Activated CD8-positive, alpha-beta T cell treated with anti-CD3 and anti-CD28 coated beads, Interleukin-2, amount 10 ng/mL, durations not matched to agents 7 days and 5 days (primary cell): ENCODE measurements around the gene CMPK2. TPM values are rescaled to one million over a fixed set of nuclear protein-coding genes. Genes with fewer than 3 reads are reported as not detected.
A peak's percentile ranks its signal among the peaks of the same experiment; 100 is the strongest.

Experiments
- ATAC-seq: fragments of 150-1000 bp; cut with Tn5 transposase; one replicate; pipeline ENCODE4 v1.10.0; 2021; ENCODE audit warnings: moderate library complexity
- CTCF ChIA-PET: fragments of 350-600 bp; sonication (Branson Sonifier 250); formaldehyde crosslinking; loops from one replicate; lab custom pipeline; 2021; ENCODE audit warnings: antibody characterized with exemption; lab: Charles Lee
- POLR2A ChIA-PET: fragments of 350-600 bp; sonication (Branson Sonifier 250); formaldehyde crosslinking; loops from one replicate; lab custom pipeline; 2021; ENCODE audit warnings: antibody characterized with exemption; lab: Charles Lee
- DNase-seq: peaks from one replicate; pipeline ENCODE4 v3.0.0-alpha.2; 2020
- H3K27ac Mint-ChIP-seq: one replicate; pipeline ENCODE4 v1.8.0; 2021; ENCODE audit warnings: mild to moderate bottlenecking, mixed read lengths
- H3K27me3 Mint-ChIP-seq: one replicate; pipeline ENCODE4 v1.8.0; 2021; ENCODE audit warnings: low read depth, mixed read lengths
- H3K36me3 Mint-ChIP-seq: one replicate; pipeline ENCODE4 v1.8.0; 2021; ENCODE audit warnings: low read depth, mixed read lengths
- H3K4me1 Mint-ChIP-seq: one replicate; pipeline ENCODE4 v1.8.0; 2021; ENCODE audit warnings: low read depth, mixed read lengths
- H3K4me3 Mint-ChIP-seq: one replicate; pipeline ENCODE4 v1.8.0; 2021; ENCODE audit warnings: mild to moderate bottlenecking, mixed read lengths
- H3K9me3 Mint-ChIP-seq: one replicate; pipeline ENCODE4 v1.8.0; 2022; ENCODE audit warnings: mixed read lengths; ENCODE audit not compliant: insufficient read depth
- total RNA-seq, 2 experiments: library from RNA; stranded (reverse); gene quantifications; one replicate each; pipeline ENCODE4 v1.2.3, GENCODE V29; 2021

CMPK2 gene
- total RNA-seq, 2 experiments from 2014 or later: 84.0 to 90.8 TPM

DNA sequence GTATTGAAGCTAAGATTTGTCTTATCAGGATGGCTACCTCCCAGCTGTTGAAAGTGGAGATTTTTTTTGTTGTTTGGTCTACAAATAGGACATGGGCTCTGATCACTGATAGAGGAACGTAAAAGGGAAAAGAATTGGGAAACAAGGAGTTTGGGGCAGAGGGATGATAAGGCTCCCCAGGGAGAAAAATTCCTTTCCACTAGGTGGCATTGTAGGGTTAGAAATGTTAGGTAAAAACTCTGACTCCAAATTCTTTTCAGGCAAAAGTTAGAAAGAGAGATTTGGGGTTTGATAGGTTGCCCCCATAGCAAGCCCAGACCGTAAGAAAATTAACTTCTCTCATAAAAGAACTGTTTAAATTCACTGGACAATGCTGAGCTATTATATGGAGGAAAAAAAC, 19.8 kb downstream of the CMPK2 start:
- CTCF ChIA-PET: interaction anchor here (0.9 to 3.4 kb wide), 5 partner anchors 10 to 235 kb away, joined by 3 to 16 read pairs (median 10); no protein-coding TSS in a partner anchor
- H3K4me1 Mint-ChIP-seq: peaks cover 37% of the 10 kb centered on the region
- H3K36me3 Mint-ChIP-seq: peaks cover 89% of the 10 kb centered on the region

DNA sequence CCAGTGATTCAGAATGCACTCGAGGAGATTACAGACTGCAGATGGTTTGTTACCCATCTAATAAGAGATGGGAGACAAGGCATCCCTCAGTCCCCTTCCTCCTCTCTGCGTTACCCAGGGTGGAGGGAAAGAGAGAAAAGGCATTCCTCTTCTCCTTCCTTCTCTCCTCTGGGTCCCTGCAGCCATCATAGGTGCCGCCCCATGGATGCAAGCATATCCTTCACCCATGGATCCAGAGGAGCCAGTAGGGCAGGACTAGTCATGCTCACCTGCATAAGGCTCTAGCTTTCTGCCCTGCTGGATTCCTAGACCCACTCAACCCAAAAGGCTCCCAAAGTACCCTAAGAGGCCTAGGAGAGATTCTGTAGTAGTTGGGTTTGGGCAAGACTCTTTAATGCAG, 20.4 kb downstream of the CMPK2 start:
- no peak overlapping the region for H3K27ac Mint-ChIP-seq
- peaks cover 38% of the 10 kb centered on the region for H3K9me3 Mint-ChIP-seq
- peaks cover 88% of the 10 kb centered on the region for H3K36me3 Mint-ChIP-seq
- POLR2A ChIA-PET: no interaction called here
- H3K4me3 Mint-ChIP-seq: no peak overlapping the region
- ATAC-seq (peak; percentile 19), DNase-seq (no peak)
- CTCF ChIA-PET: interaction anchor here (0.9 to 2.7 kb wide), 3 partner anchors 10 to 235 kb away, joined by 3 to 10 read pairs (median 5); no protein-coding TSS in a partner anchor
- no peaks in the 10 kb centered on the region for H3K27me3 Mint-ChIP-seq
- peaks cover 34% of the 10 kb centered on the region for H3K4me1 Mint-ChIP-seq

More for the DNA sequence above, 19.8 kb downstream of the CMPK2 start:
- H3K9me3 Mint-ChIP-seq: peaks cover 38% of the 10 kb centered on the region
- H3K4me3 Mint-ChIP-seq: no peak overlapping the region
- POLR2A ChIA-PET: interaction anchor here (0.6 kb wide), 1 partner anchor 36 kb away, joined by 3 read pairs; no protein-coding TSS in a partner anchor
- DNase-seq (no peak), ATAC-seq (no peak)
- no peak overlapping the region for H3K27ac Mint-ChIP-seq
- H3K27me3 Mint-ChIP-seq: no peaks in the 10 kb centered on the region

DNA sequence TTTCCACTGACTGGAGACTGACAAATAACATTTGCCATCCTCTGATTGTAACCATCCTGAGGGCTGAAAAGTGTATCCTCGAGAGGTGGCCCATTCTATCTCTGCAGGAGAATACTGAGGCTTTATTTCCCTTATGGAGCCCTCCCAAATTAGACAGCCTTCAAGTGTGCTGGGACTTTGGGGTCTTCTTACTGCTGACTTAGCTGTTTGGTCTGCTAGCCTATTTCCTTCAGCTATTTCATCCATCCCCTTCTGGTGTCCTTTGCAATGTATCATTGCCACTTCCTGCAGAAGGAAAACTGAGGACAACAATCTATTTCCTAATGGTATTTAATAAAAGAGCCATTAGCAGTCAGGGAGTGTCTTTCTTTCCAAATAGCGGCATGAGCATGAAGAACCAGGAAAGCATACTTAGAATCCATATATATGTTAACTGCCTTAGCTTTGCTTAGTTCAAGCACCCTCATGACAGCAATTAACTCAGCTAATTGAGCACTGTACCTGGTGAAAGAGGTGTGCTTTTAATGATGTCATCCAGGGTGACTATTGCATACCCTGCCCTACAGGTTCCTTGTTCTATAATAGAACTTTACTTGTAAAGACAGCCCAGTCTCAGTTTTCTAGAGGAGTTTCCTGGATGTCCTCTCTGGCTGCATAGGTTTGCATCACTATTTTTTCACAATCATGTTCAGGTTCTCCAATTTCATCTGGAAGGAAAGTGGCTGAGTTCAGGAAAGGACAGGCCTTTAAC, 24.0 kb downstream of the CMPK2 start:
- H3K4me3 Mint-ChIP-seq: no peak overlapping the region
- CTCF ChIA-PET: no interaction called here

DNA sequence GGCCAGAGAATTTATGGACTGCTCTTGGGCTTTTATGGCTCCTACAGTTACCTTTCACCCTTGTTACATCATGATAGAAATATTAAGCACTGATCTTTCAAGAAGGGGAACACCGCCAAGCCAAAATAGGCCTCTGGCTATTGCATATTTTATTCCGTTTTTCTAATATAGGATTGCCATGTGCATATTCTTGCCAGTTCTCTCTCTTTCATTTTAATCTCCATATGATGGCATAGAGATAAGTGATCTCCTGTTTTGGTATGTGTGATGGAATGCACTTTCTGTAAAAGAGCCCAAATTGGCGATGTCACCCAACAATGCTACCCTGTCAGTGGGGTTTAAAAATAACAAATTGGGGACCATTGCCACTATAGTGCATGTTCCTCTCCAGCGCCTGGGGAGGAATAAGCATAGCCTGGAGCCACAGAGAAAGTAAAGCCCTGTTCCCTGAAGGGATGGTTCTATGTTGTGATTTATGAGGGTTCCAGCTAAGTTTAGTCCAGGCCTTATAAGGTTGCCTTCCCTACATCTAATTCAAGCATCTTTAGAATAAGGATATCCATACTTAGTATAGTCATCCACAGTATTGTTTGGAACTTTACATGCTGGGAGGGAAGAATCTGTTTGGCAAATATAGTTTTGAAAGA, 26.9 kb downstream of the CMPK2 start:
- H3K27ac Mint-ChIP-seq: no peak overlapping the region
- H3K4me3 Mint-ChIP-seq: no peak overlapping the region
- CTCF ChIA-PET: no interaction called here
- H3K4me1 Mint-ChIP-seq: peaks cover 18% of the 10 kb centered on the region
- no peak for ATAC-seq
- POLR2A ChIA-PET: no interaction called here
- DNase-seq: no peak
- H3K27me3 Mint-ChIP-seq: no peaks in the 10 kb centered on the region
- peaks cover 75% of the 10 kb centered on the region for H3K36me3 Mint-ChIP-seq
- peaks cover 5% of the 10 kb centered on the region for H3K9me3 Mint-ChIP-seq

More for the DNA sequence above, 24.0 kb downstream of the CMPK2 start:
- H3K4me1 Mint-ChIP-seq: peaks cover 10% of the 10 kb centered on the region
- H3K36me3 Mint-ChIP-seq: peaks cover 82% of the 10 kb centered on the region
- DNase-seq (no peak), ATAC-seq (no peak)
- peaks cover 27% of the 10 kb centered on the region for H3K9me3 Mint-ChIP-seq
- H3K27me3 Mint-ChIP-seq: no peaks in the 10 kb centered on the region
- POLR2A ChIA-PET: interaction anchor here (0.5 kb wide), 1 partner anchor 12 kb away, joined by 3 read pairs; no protein-coding TSS in a partner anchor
- H3K27ac Mint-ChIP-seq: no peak overlapping the region

DNA sequence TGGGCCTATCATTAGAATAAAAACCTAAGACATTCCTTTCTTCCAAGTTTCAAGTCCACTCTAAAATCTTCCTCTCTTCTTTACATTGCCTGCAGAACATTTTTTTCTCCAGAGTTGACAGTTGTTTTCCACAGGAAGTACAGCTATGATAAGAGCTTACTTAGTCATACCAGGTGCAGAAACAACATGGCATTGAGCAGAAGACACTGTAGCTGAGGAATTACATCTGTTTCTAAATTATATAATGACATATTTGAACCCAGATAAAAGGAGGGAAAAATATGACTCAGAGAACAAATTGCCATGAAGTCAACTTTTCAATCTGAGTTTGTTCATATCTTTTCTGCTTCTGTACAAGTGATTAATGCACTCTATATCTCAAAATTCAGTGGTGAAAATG, 30.2 kb downstream of the CMPK2 start:
- ChIA-PET POLR2A (interaction anchor here (1.5 to 2.2 kb wide), 2 partner anchors 29 to 42 kb away, joined by 5 to 9 read pairs; partner anchors contain the start of genes CMPK2 and RSAD2), CTCF (interaction anchor here (0.9 to 2.5 kb wide), 9 partner anchors 10 to 180 kb away, joined by 3 to 15 read pairs (median 5); partner anchors contain the start of gene CMPK2)
- Mint-ChIP-seq H3K27me3 (no peaks in the 10 kb centered on the region), H3K4me3 (no peak overlapping the region), H3K4me1 (peaks cover 21% of the 10 kb centered on the region), H3K27ac (no peak overlapping the region), H3K36me3 (peaks cover 72% of the 10 kb centered on the region), H3K9me3 (peaks cover 21% of the 10 kb centered on the region)
- peak; percentile 42 for ATAC-seq
- no peak for DNase-seq

DNA sequence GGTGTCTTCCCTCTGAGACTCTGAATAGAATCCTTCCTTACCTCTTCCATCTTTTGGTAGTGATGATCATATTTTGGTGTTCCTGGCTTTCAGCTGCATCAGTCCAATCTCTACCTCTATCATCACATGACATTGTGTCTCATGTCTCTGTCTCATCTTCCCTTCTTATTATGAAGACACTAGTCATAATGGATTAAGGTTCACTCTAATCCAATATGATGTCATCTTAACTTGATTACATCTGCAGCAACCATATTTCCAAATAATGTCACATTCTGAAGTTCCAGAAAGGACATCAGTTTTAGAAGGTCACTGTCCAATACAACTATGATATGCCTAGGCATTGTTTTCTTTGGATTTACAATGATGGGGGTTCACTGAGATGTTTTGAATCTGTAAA, 31.5 kb downstream of the CMPK2 start:
- Mint-ChIP-seq H3K27me3 (no peaks in the 10 kb centered on the region), H3K4me3 (no peak overlapping the region), H3K9me3 (peaks cover 26% of the 10 kb centered on the region), H3K27ac (peak overlapping the region; percentile 4), H3K4me1 (peaks cover 21% of the 10 kb centered on the region), H3K36me3 (peaks cover 70% of the 10 kb centered on the region)
- no peak for DNase-seq
- ATAC-seq: no peak
- POLR2A ChIA-PET: interaction anchor here (1.5 to 2.2 kb wide), 2 partner anchors 31 to 44 kb away, joined by 5 to 9 read pairs; partner anchors contain the start of genes CMPK2 and RSAD2
- CTCF ChIA-PET: interaction anchor here (1.4 to 2.5 kb wide), 2 partner anchors 9 to 32 kb away, joined by 8 to 15 read pairs; partner anchors contain the start of gene CMPK2

DNA sequence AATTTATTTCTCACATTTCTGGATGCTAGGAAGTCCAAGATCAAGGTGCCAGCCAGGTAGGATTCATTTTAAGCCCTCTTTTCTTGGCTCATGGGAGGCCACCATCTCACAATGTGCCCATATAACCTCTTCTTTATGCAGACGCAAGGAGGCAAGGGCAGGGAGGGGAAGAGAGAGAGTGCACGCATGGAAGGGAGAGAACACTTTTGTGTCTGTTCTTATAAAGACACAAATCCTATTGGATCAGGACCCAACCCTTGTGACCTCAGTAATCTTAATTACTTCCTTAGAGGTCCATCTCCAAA, 32.5 kb downstream of the CMPK2 start:
- POLR2A ChIA-PET: no interaction called here
- peak overlapping the region; percentile 65 for H3K4me3 Mint-ChIP-seq

DNA sequence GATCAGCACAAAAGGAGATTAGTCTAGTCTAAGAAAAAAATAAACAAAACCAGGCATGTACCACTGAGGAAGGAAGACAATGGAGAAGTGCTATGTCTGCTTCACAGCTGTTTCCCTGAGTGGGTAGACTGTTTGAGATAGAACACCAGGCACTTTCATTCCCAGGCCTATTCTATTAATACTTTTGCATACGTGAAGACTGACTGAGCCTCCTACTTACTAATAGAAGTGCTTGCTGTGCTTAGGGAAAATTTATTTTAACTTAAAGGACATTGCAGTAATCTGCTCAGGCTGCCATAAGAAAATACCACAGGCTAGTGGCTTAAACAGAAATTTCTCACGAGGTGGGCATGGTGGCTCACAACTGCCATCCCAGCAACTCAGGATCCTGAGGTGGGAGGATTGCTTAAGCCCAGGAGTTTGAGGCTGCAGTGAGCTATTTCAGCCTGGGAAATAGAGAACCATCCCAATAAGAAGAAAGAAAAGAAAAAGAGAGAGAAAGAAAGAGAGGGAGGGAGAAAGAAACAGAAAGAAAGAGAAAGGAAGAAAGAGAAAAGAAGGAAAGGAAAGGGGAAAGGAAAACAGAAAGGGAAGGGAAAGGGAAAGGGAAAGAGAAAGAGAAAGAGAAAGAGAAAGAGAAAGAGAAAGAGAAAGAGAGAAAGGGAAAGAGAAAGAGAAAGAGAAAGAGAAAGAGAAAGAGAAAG, 33.0 kb downstream of the CMPK2 start:
- ATAC-seq (peak; percentile 35), DNase-seq (no peak)
- H3K27me3 Mint-ChIP-seq: no peaks in the 10 kb centered on the region
- peaks cover 26% of the 10 kb centered on the region for H3K9me3 Mint-ChIP-seq
- H3K27ac Mint-ChIP-seq: peak overlapping the region; percentile 84
- peaks cover 26% of the 10 kb centered on the region for H3K4me1 Mint-ChIP-seq
- POLR2A ChIA-PET: interaction anchor here (0.6 kb wide), 1 partner anchor 281 kb away, joined by 3 read pairs; no protein-coding TSS in a partner anchor
- peaks cover 60% of the 10 kb centered on the region for H3K36me3 Mint-ChIP-seq
- peak overlapping the region; percentile 65 for H3K4me3 Mint-ChIP-seq
- CTCF ChIA-PET: interaction anchor here (1.1 kb wide), 1 partner anchor 33 kb away, joined by 3 read pairs; the partner anchor contains the start of gene CMPK2

More for the DNA sequence above, 32.5 kb downstream of the CMPK2 start:
- Mint-ChIP-seq H3K36me3 (peaks cover 65% of the 10 kb centered on the region), H3K4me1 (peaks cover 21% of the 10 kb centered on the region), H3K27ac (peak overlapping the region; percentile 84), H3K9me3 (peaks cover 26% of the 10 kb centered on the region), H3K27me3 (no peaks in the 10 kb centered on the region)
- DNase-seq (no peak), ATAC-seq (peak; percentile 37)
- CTCF ChIA-PET: no interaction called here

DNA sequence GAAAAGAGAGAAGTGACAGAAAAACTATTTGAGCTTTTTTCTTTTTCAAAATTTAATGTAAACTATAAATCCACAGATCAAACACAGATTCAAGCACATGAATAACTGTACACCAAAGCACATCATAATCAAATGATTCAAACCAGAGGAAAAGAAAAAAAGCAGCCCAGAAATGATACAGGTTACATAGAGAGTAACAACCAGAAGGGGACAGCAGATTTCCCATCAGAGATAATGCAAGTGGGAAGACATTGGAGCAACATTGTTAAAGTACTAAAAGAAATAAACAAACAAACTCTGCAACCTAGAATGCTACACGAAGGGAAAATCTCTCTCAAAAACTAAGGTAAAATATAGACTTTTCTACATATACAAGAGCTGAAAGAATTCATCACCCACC, 34.5 kb downstream of the CMPK2 start:
- POLR2A ChIA-PET: no interaction called here
- peaks cover 26% of the 10 kb centered on the region for H3K9me3 Mint-ChIP-seq
- peaks cover 36% of the 10 kb centered on the region for H3K4me1 Mint-ChIP-seq
- H3K27me3 Mint-ChIP-seq: no peaks in the 10 kb centered on the region
- H3K27ac Mint-ChIP-seq: no peak overlapping the region
- ATAC-seq (no peak), DNase-seq (no peak)
- peaks cover 53% of the 10 kb centered on the region for H3K36me3 Mint-ChIP-seq
- CTCF ChIA-PET: no interaction called here
- no peak overlapping the region for H3K4me3 Mint-ChIP-seq

DNA sequence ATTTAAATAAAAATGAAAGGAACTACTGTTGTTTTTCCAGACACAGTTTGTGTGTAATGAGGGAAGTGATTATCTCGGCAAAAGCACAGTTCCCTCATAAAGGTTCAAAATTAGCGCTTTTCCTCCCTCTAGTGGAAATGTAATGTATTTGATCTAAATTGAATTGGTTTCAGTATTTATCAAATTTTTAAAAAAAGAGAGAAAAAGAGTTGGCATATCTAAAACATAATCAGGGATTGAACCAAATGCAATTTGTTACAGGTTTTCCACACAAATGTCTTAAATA, 37.5 kb downstream of the CMPK2 start:
- H3K27ac Mint-ChIP-seq: no peak overlapping the region
- H3K27me3 Mint-ChIP-seq: peaks cover under 1% of the 10 kb centered on the region
- H3K9me3 Mint-ChIP-seq: peaks cover 19% of the 10 kb centered on the region
- POLR2A ChIA-PET: no interaction called here
- H3K4me3 Mint-ChIP-seq: no peak overlapping the region
- DNase-seq (no peak), ATAC-seq (no peak)
- H3K4me1 Mint-ChIP-seq: peaks cover 28% of the 10 kb centered on the region
- CTCF ChIA-PET: no interaction called here
- H3K36me3 Mint-ChIP-seq: peaks cover 35% of the 10 kb centered on the region

DNA sequence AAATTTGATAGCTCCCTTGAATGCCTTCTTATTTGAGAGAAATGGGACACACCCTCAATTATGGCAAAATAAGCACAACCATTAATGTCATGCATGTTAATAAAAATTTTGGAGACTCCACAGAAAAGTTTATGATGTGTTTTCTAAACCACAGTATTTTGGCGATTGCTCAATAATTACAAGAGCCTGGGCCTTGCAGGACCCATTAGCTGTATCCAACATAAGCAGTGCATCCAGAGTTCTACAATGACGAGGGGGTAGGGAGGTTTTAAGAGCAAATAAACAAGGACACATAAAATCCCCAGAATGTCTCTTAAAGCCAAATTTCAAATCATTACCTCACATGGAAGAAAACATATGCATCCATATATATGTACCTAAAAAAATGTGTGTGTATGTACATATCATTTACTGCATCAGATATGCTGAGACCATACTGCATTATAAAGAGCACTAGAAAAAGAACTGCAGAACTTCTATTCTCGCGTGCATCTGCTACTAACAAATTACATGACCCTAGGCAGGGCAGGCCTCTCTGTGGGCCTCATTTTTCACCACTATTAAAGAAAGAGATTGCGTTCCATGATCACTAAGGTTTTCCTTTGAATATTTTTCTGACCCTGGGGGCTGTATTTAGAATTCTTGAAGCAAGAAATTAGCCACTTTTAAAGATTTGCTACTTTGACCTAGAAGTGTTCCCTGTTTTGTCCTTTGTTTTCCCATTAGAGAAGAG, 38.0 kb downstream of the CMPK2 start:
- Mint-ChIP-seq H3K9me3 (peaks cover 17% of the 10 kb centered on the region), H3K4me3 (no peak overlapping the region), H3K36me3 (peaks cover 30% of the 10 kb centered on the region), H3K4me1 (peaks cover 23% of the 10 kb centered on the region), H3K27me3 (peaks cover 3% of the 10 kb centered on the region), H3K27ac (no peak overlapping the region)
- POLR2A ChIA-PET: interaction anchor here (0.9 kb wide), 1 partner anchor 38 kb away, joined by 3 read pairs; no protein-coding TSS in a partner anchor
- ATAC-seq (no peak), DNase-seq (no peak)
- CTCF ChIA-PET: interaction anchor here (0.7 to 1.5 kb wide), 14 partner anchors 11 to 293 kb away, joined by 3 to 8 read pairs (median 4); partner anchors contain the start of genes CMPK2 and RSAD2
